Measurements from ENCODE around the gene PRMT9. TPM values are rescaled to one million over a fixed set of nuclear protein-coding genes. Genes with fewer than 3 reads are reported as not detected.

PRMT9 gene
- total RNA-seq (2011; cell fraction: chromatin; rRNA removed; ENCODE audit: low replicate concordance), result 8.6 and 27.1 TPM in 2 replicates
- 5.0 and 5.5 TPM in 2 replicates for total RNA-seq (2011; cell fraction: nucleolus; rRNA removed)
- 8.9 and 9.2 TPM in 2 replicates for total RNA-seq (2011; cell fraction: nucleoplasm; rRNA removed)
- total RNA-seq (2014; rRNA removed), result 7.2 and 7.9 TPM in 2 replicates
- 11.9 and 12.7 TPM in 2 replicates for total RNA-seq (2014; rRNA removed; fragmentation: Illumina TruSeq; extraction: Trizol)
- total RNA-seq (2015; rRNA removed; fragmentation: Illumina TruSeq; extraction: Trizol), result 11.5 and 12.0 TPM in 2 replicates
- 8.2 and 8.3 TPM in 2 replicates for total RNA-seq (2021)
- 12.1 and 15.6 TPM in 2 replicates for polyA plus RNA-seq (2011; rRNA removed)
- 4.0 and 5.6 TPM in 2 replicates for polyA plus RNA-seq (2011; cell fraction: cytosol; rRNA removed)
- polyA plus RNA-seq (2011; cell fraction: nucleus; rRNA removed), result 7.9 and 13.1 TPM in 2 replicates
- 4.8 and 5.8 TPM in 2 replicates for polyA plus RNA-seq (2012)
- 6.0 and 7.1 TPM in 2 replicates for polyA plus RNA-seq (2014; fragmentation: Illumina TruSeq; extraction: Trizol)
- polyA plus RNA-seq (2014; fragmentation: Nextera tagmentation; extraction: Ambion mirVana), result 1 to 10 TPM; 3.5 to 4.7 TPM
- polyA plus RNA-seq (2014; rRNA removed), result 5.5 and 8.3 TPM in 2 replicates
- polyA minus RNA-seq (2011; rRNA and poly(A)+ RNA removed), result 22.1 and 26.3 TPM in 2 replicates
- polyA minus RNA-seq (2011; cell fraction: cytosol; rRNA and poly(A)+ RNA removed), result 7.5 and 8.8 TPM in 2 replicates
- 7.3 and 13.4 TPM in 2 replicates for polyA minus RNA-seq (2011; cell fraction: nucleus; rRNA and poly(A)+ RNA removed)
- percentile 78 among the genes with signal in this experiment for Bru-seq, nascent RNA
- percentile 77 among the genes with signal in this experiment for BruChase-seq, experiment 1, labeled RNA remaining after a 2-hour chase
- percentile 76 among the genes with signal in this experiment for BruChase-seq, experiment 2, labeled RNA remaining after a 6-hour chase
- long read RNA-seq, experiment 1, transcript PRMT9-201 (12 exons, 3,528 nt), result major isoform, 47 of 67 reads
- long read RNA-seq, experiment 1, partial matches to known transcripts, result 3 of 67 reads
- long read RNA-seq, experiment 1, other reads (novel, unspliced or antisense), result 15 of 67 reads
- long read RNA-seq, experiment 2, transcript PRMT9-201 (12 exons, 3,528 nt), result major isoform, 6 of 11 reads
- long read RNA-seq, experiment 2, partial matches to known transcripts, result 2 of 11 reads
- long read RNA-seq, experiment 2, other reads (novel, unspliced or antisense), result 2 of 11 reads
- long read RNA-seq, experiment 3, transcript PRMT9-201 (12 exons, 3,528 nt), result major isoform, 8 of 12 reads
- long read RNA-seq, experiment 3, partial matches to known transcripts, result 1 of 12 reads
- long read RNA-seq, experiment 3, other reads (novel, unspliced or antisense), result 3 of 12 reads

DNA sequence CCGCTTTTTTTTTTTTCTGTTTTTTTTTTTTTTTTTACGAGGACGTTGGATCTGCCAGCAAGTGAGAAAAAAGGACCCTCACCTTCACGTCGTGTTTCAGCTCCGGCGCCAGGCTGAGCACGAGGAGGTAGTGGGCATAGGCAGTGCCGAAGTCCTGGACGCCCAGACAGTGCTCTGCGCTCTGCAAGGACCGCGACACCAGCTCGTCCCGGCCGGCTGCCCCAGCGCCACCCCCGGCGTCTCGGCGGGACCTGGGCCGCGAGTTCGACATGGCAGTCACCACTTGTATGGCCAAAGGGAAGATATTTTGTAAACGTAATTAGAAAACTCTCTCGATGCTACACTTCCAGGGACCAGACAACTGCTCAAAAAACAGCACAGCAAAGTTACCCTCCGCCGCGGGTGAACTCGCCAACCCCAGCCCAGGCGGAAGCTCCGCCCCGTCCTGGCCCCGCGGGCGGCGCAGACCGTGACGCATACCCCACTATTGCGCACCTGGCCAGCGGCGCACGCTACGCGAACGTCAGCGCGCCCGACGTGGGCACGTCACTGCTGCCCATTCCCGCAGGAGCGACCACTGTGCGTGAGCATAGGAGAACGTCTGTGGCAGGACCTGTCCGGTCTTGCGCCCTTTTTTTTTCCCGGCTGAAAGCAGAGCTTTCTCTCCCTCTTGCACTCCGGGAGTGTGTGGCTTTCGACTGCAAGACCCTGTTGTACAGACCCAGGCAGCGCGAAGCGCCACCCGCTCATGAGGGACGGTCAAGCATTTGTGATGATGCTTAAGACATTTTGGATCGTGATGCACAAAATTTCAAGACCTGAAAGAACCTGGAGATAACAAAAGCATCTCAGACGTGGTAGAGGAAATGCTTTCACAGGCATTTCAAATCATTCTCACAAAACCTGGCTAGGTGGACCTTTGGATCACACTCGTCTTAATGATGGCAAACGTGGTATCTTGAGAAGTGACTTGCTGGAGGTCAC, at the start of gene PRMT9:
TSS of gene PRMT9 (minus strand) at position 447 of the 984 bp plus-strand sequence. CDS start at position 271, 176 bp downstream.
- Histone ChIP-seq H3K4me2 (ENCODE audit: insufficient read depth, low read length) (peak within 1 kb of the TSS; percentile 84), H3K4me3 (peak within 1 kb of the TSS; percentile 79), H3K9me1 (ENCODE audit: control insufficient read depth, insufficient read depth, low read length) (no peaks in the 10 kb centered on the region), H3K4me1 (replicated peaks in 1 of 2; ENCODE audit: control insufficient read depth in 2 of 2, insufficient read depth in 2 of 2, low read length in 2 of 2) (peaks cover 4 to 7% of the 10 kb centered on the region in 2 experiments; a peak in 3 of 5 replicates), H3K79me2 (ENCODE audit: control insufficient read depth, insufficient read depth, low read length) (peaks cover 32% of the 10 kb centered on the region), H3K27me3 (ENCODE audit: control insufficient read depth in 2 of 2, insufficient read depth in 2 of 2, low read length in 2 of 2) (no peaks in the 10 kb centered on the region), H2AFZ (ENCODE audit: low read depth, low read length) (peak within 1 kb of the TSS; percentile 96), H4K20me1 (replicated peaks; ENCODE audit: control insufficient read depth, insufficient read depth, low read length) (no peaks in the 10 kb centered on the region), H3K27ac (ENCODE audit: extremely low read depth, low read depth, low read length) (peak within 1 kb of the TSS; percentile 89), H3K9me3 (replicated peaks; ENCODE audit: control insufficient read depth, insufficient read depth, low read depth, low read length) (no peaks in the 10 kb centered on the region), H3K36me3 (ENCODE audit: control insufficient read depth, insufficient read depth, low read length) (peaks cover 9% of the 10 kb centered on the region; the same call in 1 of the 3 replicates), H3K9ac (ENCODE audit: insufficient read depth in 1 of 2, low read depth in 2 of 2, low read length in 2 of 2) (peak within 1 kb of the TSS; percentile 84 to 97)
- intact Hi-C loops (cut with micrococcal nuclease) (no loop called here), in situ Hi-C loops (cut with MboI) (no loop called here)
- FAIRE-seq (peak; percentile 96), ATAC-seq (peak; percentile 99), DNase-seq (ENCODE audit: extremely low read depth in 1 of 4, low spot score in 3 of 4) (peak; percentile 89 to 94 (median 92))
- WGBS (ENCODE audit: insufficient coverage, low coverage, missing lambda C conversion rate), result under 1% methylated on average over 65 of the region's 69 CpGs
- POLR2A ChIA-PET, result interaction anchor here (0.7 to 2.3 kb wide), 5 partner anchors 10 to 164 kb away, joined by 3 to 11 read pairs (median 3); partner anchors contain the start of gene TMEM184C
- BruUV-seq (replicated peaks), result TSS peak; percentile 98
- CTCF ChIA-PET (ENCODE audit: low intra/inter-chr PET ratio), result no interaction called here
- TF ChIP-seq JUND (IDR thresholded peaks at IDR 0.05; ENCODE audit: borderline replicate concordance, low read depth, low read length), result peak; percentile 79
- peak; percentile 67; the same call in 1 of the 3 replicates for TF ChIP-seq JUND (tag; IDR thresholded peaks at IDR 0.05; ENCODE audit: borderline replicate concordance, low read depth, low read length)
- TF ChIP-seq ZNF143 (CRISPR knock-in tag; IDR thresholded peaks at IDR 0.05), result no peak
- TF ChIP-seq MAFG (tag; conservative IDR thresholded peaks at IDR 0.05), result no peak
- peak; percentile 96 for TF ChIP-seq NCOA6 (IDR thresholded peaks at IDR 0.05)
- TF ChIP-seq ZNF449 (CRISPR knock-in tag; IDR thresholded peaks at IDR 0.05), result no peak
- TF ChIP-seq ZNF695 (CRISPR knock-in tag; IDR thresholded peaks at IDR 0.05), result no peak
- TF ChIP-seq ZNF699 (CRISPR knock-in tag; IDR thresholded peaks at IDR 0.05; ENCODE audit: insufficient replicate concordance), result no peak
- no peak for TF ChIP-seq MCM7 (IDR thresholded peaks at IDR 0.05)

Data from K562 (cell line).